H9 (cell line): ENCODE measurements around the gene TMEM147. TPM values are rescaled to one million over a fixed set of nuclear protein-coding genes. Genes with fewer than 3 reads are reported as not detected.

Experiments used
- DNase-seq: peaks from one replicate; pipeline ENCODE4 v3.0.0-alpha.2; 2017
- H2AFZ ChIP-seq: one replicate; pipeline ENCODE4 v1.6.1; 2013; ENCODE audit warnings: mild to moderate bottlenecking, low read length, control low read depth, moderate library complexity
- H2AK5ac ChIP-seq: 2 replicates; pipeline ENCODE4 v1.6.1; 2013; ENCODE audit warnings: low read length, control low read depth, mixed read lengths; ENCODE audit not compliant: insufficient read length
- H2BK120ac ChIP-seq: one replicate; pipeline ENCODE4 v1.6.1; 2013; ENCODE audit warnings: low read depth, mild to moderate bottlenecking, low read length, control low read depth, inconsistent platforms; ENCODE audit not compliant: poor library complexity, severe bottlenecking
- H2BK12ac ChIP-seq: 2 replicates; pipeline ENCODE4 v1.6.1; 2013; ENCODE audit warnings: low read length, control low read depth, mixed read lengths, low read depth; ENCODE audit not compliant: insufficient read length
- H2BK15ac ChIP-seq: 2 replicates; pipeline ENCODE4 v1.6.1; 2013; ENCODE audit warnings: low read depth, low read length, control low read depth
- H2BK20ac ChIP-seq: one replicate; pipeline ENCODE4 v1.6.1; 2013; ENCODE audit warnings: low read depth, mild to moderate bottlenecking, low read length, control low read depth, inconsistent platforms; ENCODE audit not compliant: poor library complexity, severe bottlenecking
- H2BK5ac ChIP-seq: 2 replicates; pipeline ENCODE4 v1.6.1; 2013; ENCODE audit warnings: low read length, control low read depth, mixed read lengths; ENCODE audit not compliant: insufficient read length
- H3K14ac ChIP-seq: 2 replicates; pipeline ENCODE4 v1.6.1; 2013; ENCODE audit warnings: low read length, control low read depth; ENCODE audit not compliant: insufficient read depth
- H3K18ac ChIP-seq: 2 replicates; pipeline ENCODE4 v1.6.1; 2013; ENCODE audit warnings: low read depth, mild to moderate bottlenecking, mixed read lengths, low read length, control low read depth; ENCODE audit not compliant: insufficient read length
- H3K23ac ChIP-seq: 2 replicates; pipeline ENCODE4 v1.6.1; 2013; ENCODE audit warnings: low read length, control low read depth, mixed read lengths, low read depth; ENCODE audit not compliant: insufficient read length
- H3K23me2 ChIP-seq: 2 replicates; pipeline ENCODE4 v1.6.1; 2013; ENCODE audit warnings: low read depth, mild to moderate bottlenecking, mixed read lengths, low read length, control low read depth; ENCODE audit not compliant: insufficient read length, poor library complexity, severe bottlenecking
- H3K27ac ChIP-seq: 2 replicates; pipeline ENCODE4 v1.5.1; 2013; ENCODE audit warnings: low read length, control low read depth, mixed read lengths, low read depth; ENCODE audit not compliant: insufficient read length
- H3K27me3 ChIP-seq: 2 replicates; pipeline ENCODE4 v1.6.1; 2013; ENCODE audit warnings: low read length, control low read depth, inconsistent platforms; ENCODE audit not compliant: insufficient read depth
- H3K4ac ChIP-seq: 2 replicates; pipeline ENCODE4 v1.6.1; 2013; ENCODE audit warnings: low read depth, mild to moderate bottlenecking, control low read depth, inconsistent platforms, low read length, moderate library complexity
- H3K4me1 ChIP-seq: 2 replicates; pipeline ENCODE4 v1.6.1; 2013; ENCODE audit warnings: low read length, control low read depth, inconsistent platforms; ENCODE audit not compliant: insufficient read depth
- H3K4me2 ChIP-seq: 2 replicates; pipeline ENCODE4 v1.6.1; 2013; ENCODE audit warnings: low read length, control low read depth, mixed read lengths; ENCODE audit not compliant: insufficient read length, insufficient read depth
- H3K56ac ChIP-seq: 2 replicates; pipeline ENCODE4 v1.6.1; 2013; ENCODE audit warnings: low read depth, mild to moderate bottlenecking, mixed read lengths, low read length, control low read depth; ENCODE audit not compliant: insufficient read length
- H3K79me1 ChIP-seq: 2 replicates; pipeline ENCODE4 v1.6.1; 2013; ENCODE audit warnings: low read depth, mild to moderate bottlenecking, moderate library complexity, low read length, control low read depth, inconsistent platforms; ENCODE audit not compliant: insufficient read depth, poor library complexity, severe bottlenecking
- H3K79me2 ChIP-seq: 2 replicates; pipeline ENCODE4 v1.6.1; 2013; ENCODE audit warnings: low read length, control low read depth, inconsistent platforms; ENCODE audit not compliant: insufficient read depth
- H3K9ac ChIP-seq: 2 replicates; pipeline ENCODE4 v1.6.1; 2013; ENCODE audit warnings: low read length, control low read depth, mixed read lengths; ENCODE audit not compliant: insufficient read length; ENCODE audit errors: extremely low read depth
- H3K9me3 ChIP-seq: one replicate; pipeline ENCODE4 v1.6.1; 2013; ENCODE audit warnings: low read depth, low read length, inconsistent platforms; ENCODE audit not compliant: control insufficient read depth
- H3T11ph ChIP-seq: one replicate; pipeline ENCODE4 v1.6.1; 2013; ENCODE audit warnings: mild to moderate bottlenecking, low read length, control low read depth, inconsistent platforms
- H4K20me1 ChIP-seq: one replicate; pipeline ENCODE4 v1.6.1; 2013; ENCODE audit not compliant: control insufficient read depth, insufficient read length, insufficient read depth
- H4K5ac ChIP-seq: 2 replicates; pipeline ENCODE4 v1.6.1; 2013; ENCODE audit warnings: low read depth, mild to moderate bottlenecking, mixed read lengths, low read length, control low read depth; ENCODE audit not compliant: insufficient read length
- H4K8ac ChIP-seq: replicated peaks from 2 replicates; pipeline ENCODE4 v1.6.1; 2013; ENCODE audit warnings: low read length, control low read depth, mixed read lengths, low read depth; ENCODE audit not compliant: insufficient read length
- H4K91ac ChIP-seq: 2 replicates; pipeline ENCODE4 v1.6.1; 2013; ENCODE audit warnings: low read depth, mild to moderate bottlenecking, moderate library complexity, mixed read lengths, low read length, control low read depth; ENCODE audit not compliant: insufficient read length
- H3K27ac Mint-ChIP-seq, 3 experiments: 2 replicates in 2 of 3; 3 replicates in 1 of 3; pipeline ENCODE4 v1.8.0; 2020 to 2021; ENCODE audit warnings: mixed read lengths in 3 of 3, mild to moderate bottlenecking in 1 of 3, moderate library complexity in 1 of 3
- H3K27me3 Mint-ChIP-seq: 2 replicates; pipeline ENCODE4 v1.8.0; 2021; ENCODE audit warnings: low read depth, mild to moderate bottlenecking, moderate library complexity, mixed read lengths
- H3K36me3 Mint-ChIP-seq, 3 experiments: 2 replicates in 2 of 3; 3 replicates in 1 of 3; pipeline ENCODE4 v1.8.0; 2020 to 2021; ENCODE audit warnings: low read depth in 3 of 3, mixed read lengths in 3 of 3; ENCODE audit not compliant: insufficient read depth in 1 of 3
- H3K4me1 Mint-ChIP-seq, 2 experiments: 2 replicates each; pipeline ENCODE4 v1.8.0; 2020; ENCODE audit warnings: mixed read lengths in 2 of 2
- H3K4me3 Mint-ChIP-seq, 2 experiments: 2 replicates in 1 of 2; 3 replicates in 1 of 2; pipeline ENCODE4 v1.8.0; 2020 to 2021; ENCODE audit warnings: mild to moderate bottlenecking in 2 of 2, mixed read lengths in 2 of 2, moderate library complexity in 1 of 2
- H3K9me3 Mint-ChIP-seq, 2 experiments: 2 replicates in 1 of 2; 3 replicates in 1 of 2; pipeline ENCODE4 v1.8.0; 2020; ENCODE audit warnings: mild to moderate bottlenecking in 2 of 2, mixed read lengths in 2 of 2, moderate library complexity in 1 of 2
- CTCF ChIP-seq: fragments of 200-600 bp; sonication (generic); conservative IDR thresholded peaks from 3 replicates; pipeline ENCODE4 v1.8.0; 2021; ENCODE audit warnings: antibody characterized with exemption, mild to moderate bottlenecking
- WGBS: extraction: QIAGEN DNeasy Blood & Tissue Kit; methylation state at CpG from one replicate; pipeline ENCODE4 v1.1.7; 2013; ENCODE audit warnings: missing lambda C conversion rate, low lambda C conversion rate, mixed read lengths; ENCODE audit not compliant: insufficient read length; ENCODE audit errors: extremely low coverage; 5-methylcytosine and 5-hydroxymethylcytosine counted together
- total RNA-seq: library from RNA; stranded (reverse); gene quantifications from 2 replicates; pipeline ENCODE4 v1.2.1, GENCODE V29; 2021

The TMEM147 gene
- total RNA-seq, 1 experiment from 2014 or later: 125 TPM

- DNase-seq: no peak
- no peak overlapping the region for H4K8ac ChIP-seq
- no peak overlapping the region for H2BK5ac ChIP-seq
- H2AFZ ChIP-seq: no peak overlapping the region
- no peak overlapping the region for H3K14ac ChIP-seq
- no peak overlapping the region for H3T11ph ChIP-seq
- no peak overlapping the region for H4K91ac ChIP-seq
- no peak overlapping the region for H3K18ac ChIP-seq
- TF ChIP-seq CTCF: no peak
- H3K4ac ChIP-seq: no peak overlapping the region
- peaks cover 30 to 48% of the 10 kb centered on the region in 2 experiments for H3K9me3 Mint-ChIP-seq
- no peaks in the 10 kb centered on the region; the same call in 1 of the 2 replicates for H3K27me3 ChIP-seq
- H3K23ac ChIP-seq: no peak overlapping the region
- no peaks in the 10 kb centered on the region for H3K79me2 ChIP-seq
- no peak overlapping the region for H2AK5ac ChIP-seq
- H3K9me3 ChIP-seq: peaks cover 17% of the 10 kb centered on the region
- peaks cover 45% of the 10 kb centered on the region for H3K27me3 Mint-ChIP-seq
- H3K56ac ChIP-seq: no peak overlapping the region
- no peak overlapping the region for H2BK120ac ChIP-seq
- H2BK12ac ChIP-seq: no peak overlapping the region
- H3K27ac Mint-ChIP-seq: no peak overlapping the region
- no peak overlapping the region for H3K9ac ChIP-seq
- H3K23me2 ChIP-seq: no peaks in the 10 kb centered on the region
- H3K27ac ChIP-seq: no peak overlapping the region
- no peaks in the 10 kb centered on the region for H3K4me1 Mint-ChIP-seq
- whole genome bisulfite sequencing: no CpG with 5 or more reads among the region's 1 CpG
- peaks cover 7 to 18% (median 15%) of the 10 kb centered on the region in 3 experiments for H3K36me3 Mint-ChIP-seq
- no peak overlapping the region for H3K4me2 ChIP-seq
- no peak overlapping the region for H2BK15ac ChIP-seq
- no peak overlapping the region for H2BK20ac ChIP-seq
- H3K4me1 ChIP-seq: no peaks in the 10 kb centered on the region
- no peaks in the 10 kb centered on the region for H4K20me1 ChIP-seq
- H3K79me1 ChIP-seq: no peaks in the 10 kb centered on the region
- H3K4me3 Mint-ChIP-seq: no peak overlapping the region
- H4K5ac ChIP-seq: no peak overlapping the region
Measured at GRCh38 chr19:35577918-35578317, 32.5 kb downstream of the TMEM147 start.
